K562 (cell line): ENCODE measurements around the gene KIAA2012. TPM values are rescaled to one million over a fixed set of nuclear protein-coding genes. Genes with fewer than 3 reads are reported as not detected.

ENCODE experiments used
- ATAC-seq: fragments of 200-7000 bp; cut with Tn5 transposase; 3 replicates; pipeline ENCODE4 v1.9.1; 2020; ENCODE audit warnings: moderate library complexity
- BruUV-seq: library from RNA; stranded (reverse); fragments of 400-500 nt; replicated peaks from 2 replicates; lab custom pipeline; 2021; lab: Mats Ljungman, UMichigan
- CTCF ChIA-PET: fragments of 300-600 bp; formaldehyde crosslinking; extraction: SDS; loops from one replicate; lab custom pipeline; 2021; ENCODE audit warnings: low intra/inter-chr PET ratio; lab: Yijun Ruan, JAX
- POLR2A ChIA-PET: fragments of 300-600, 350-650 bp; sonication (Branson Sonifier 250); formaldehyde crosslinking; extraction: SDS; loops from one replicate; lab custom pipeline; 2021; ENCODE audit warnings: antibody characterized with exemption, inconsistent platforms; lab: Yijun Ruan, JAX
- DNase-seq, 4 experiments: peaks; one replicate each; pipeline versions ENCODE4 v3.0.0 to v3.0.0-alpha.2; 2011 to 2018; ENCODE audit warnings: low spot score in 3 of 4, mixed read lengths in 3 of 4; ENCODE audit errors: extremely low read depth in 1 of 4
- FAIRE-seq: peaks from 2 replicates; lab custom pipeline; 2011; peaks lifted over from hg19 to GRCh38; lab: Jason Lieb, UNC
- H2AFZ ChIP-seq: 2 replicates; pipeline ENCODE4 v1.6.0; 2011; ENCODE audit warnings: low read depth, low read length, control low read depth, inconsistent platforms
- H3K27ac ChIP-seq: fragments of 200-600 bp; 3 replicates; pipeline ENCODE4 v1.8.0; 2011; ENCODE audit warnings: low read depth, mild to moderate bottlenecking, control low read depth, inconsistent platforms, low read length, moderate library complexity, mixed read lengths; ENCODE audit errors: extremely low read depth
- H3K27me3 ChIP-seq, 2 experiments: fragments of 300-600 bp in 1 of 2; 2 replicates in 1 of 2; 3 replicates in 1 of 2; pipeline versions ENCODE4 v1.6.0 to v1.8.0; 2011; ENCODE audit warnings: inconsistent platforms in 2 of 2, low read length in 2 of 2, mild to moderate bottlenecking in 1 of 2, mixed read lengths in 1 of 2, moderate library complexity in 1 of 2; ENCODE audit not compliant: control insufficient read depth in 2 of 2, insufficient read depth in 2 of 2
- H3K36me3 ChIP-seq: fragments of 300-600 bp; 3 replicates; pipeline ENCODE4 v1.8.0; 2011; ENCODE audit warnings: mild to moderate bottlenecking, low read length, inconsistent platforms; ENCODE audit not compliant: control insufficient read depth, insufficient read depth
- H3K4me1 ChIP-seq, 2 experiments: fragments of 200-600 bp in 1 of 2; replicated peaks in 1 of 2; 2 replicates in 1 of 2; 3 replicates in 1 of 2; pipeline versions ENCODE4 v1.5.1 to v1.8.0; 2011; ENCODE audit warnings: inconsistent platforms in 2 of 2, low read length in 2 of 2, mild to moderate bottlenecking in 1 of 2, mixed read lengths in 1 of 2, moderate library complexity in 1 of 2; ENCODE audit not compliant: control insufficient read depth in 2 of 2, insufficient read depth in 2 of 2
- H3K4me2 ChIP-seq: 2 replicates; pipeline ENCODE4 v1.6.1; 2011; ENCODE audit warnings: low read length, control low read depth, inconsistent platforms, mixed read lengths; ENCODE audit not compliant: insufficient read depth
- H3K4me3 ChIP-seq: fragments of 200-600 bp; sonication (generic), shearing (Covaris generic); 2 replicates; pipeline ENCODE4 v1.5.1; 2016; ENCODE audit warnings: control low read depth, inconsistent platforms
- H3K79me2 ChIP-seq: fragments of 200-600 bp; 3 replicates; pipeline ENCODE4 v1.8.0; 2011; ENCODE audit warnings: low read length, inconsistent platforms; ENCODE audit not compliant: control insufficient read depth, insufficient read depth
- H3K9ac ChIP-seq, 2 experiments: 2 replicates each; pipeline versions ENCODE4 v1.6.0 to v1.6.1; 2011; ENCODE audit warnings: low read depth in 2 of 2, low read length in 2 of 2, control low read depth in 1 of 2, inconsistent platforms in 1 of 2, mild to moderate bottlenecking in 1 of 2, mixed read lengths in 1 of 2; ENCODE audit not compliant: insufficient read depth in 1 of 2
- H3K9me1 ChIP-seq: one replicate; pipeline ENCODE4 v1.6.0; 2011; ENCODE audit warnings: inconsistent platforms, mild to moderate bottlenecking, low read length, moderate library complexity; ENCODE audit not compliant: control insufficient read depth, insufficient read depth
- H3K9me3 ChIP-seq: replicated peaks from 2 replicates; pipeline ENCODE4 v1.5.1; 2011; ENCODE audit warnings: low read depth, low read length, inconsistent platforms; ENCODE audit not compliant: control insufficient read depth, insufficient read depth
- H4K20me1 ChIP-seq: replicated peaks from 2 replicates; pipeline ENCODE4 v1.6.1; 2011; ENCODE audit warnings: low read length, inconsistent platforms, mixed read lengths; ENCODE audit not compliant: control insufficient read depth, insufficient read depth
- CBX8 ChIP-seq: fragments of 200-600 bp; sonication (generic); IDR thresholded peaks from 2 replicates; pipeline ENCODE4 v1.6.1; 2012; ENCODE audit warnings: borderline replicate concordance, mixed run types, low read depth, mild to moderate bottlenecking, moderate library complexity, mixed read lengths, low read length, control low read depth, inconsistent platforms; ENCODE audit not compliant: poor library complexity, severe bottlenecking; ENCODE audit errors: extremely low read depth
- EZH2 ChIP-seq: IDR thresholded peaks from 2 replicates; pipeline ENCODE4 v1.6.1; 2012; ENCODE audit warnings: low read depth, mild to moderate bottlenecking, inconsistent platforms, low read length, borderline replicate concordance
- MYBL2 ChIP-seq, 2 experiments: fragments of 450-650 bp in 1 of 2; sonication (generic) in 1 of 2; formaldehyde crosslinking in 1 of 2; IDR thresholded peaks; 2 replicates each; pipeline versions ENCODE4 v1.6.1 to v1.8.1; 2017 to 2022; ENCODE audit warnings: borderline replicate concordance in 1 of 2, inconsistent platforms in 1 of 2, low read depth in 1 of 2, mild to moderate bottlenecking in 1 of 2, missing genetic modification reagents in 1 of 2, moderate library complexity in 1 of 2
- NELFE ChIP-seq: IDR thresholded peaks from 2 replicates; pipeline ENCODE4 v1.6.1; 2011; ENCODE audit warnings: mild to moderate bottlenecking; ENCODE audit not compliant: insufficient read depth, insufficient read length
- USF1 ChIP-seq: sonication (generic); formaldehyde crosslinking; IDR thresholded peaks from 2 replicates; pipeline ENCODE4 v1.9.0; 2022; ENCODE audit warnings: mild to moderate bottlenecking, missing genetic modification reagents
- XRCC5 ChIP-seq: fragments of 200-400 bp; formaldehyde crosslinking; IDR thresholded peaks from 2 replicates; pipeline ENCODE4 v1.6.1; 2017; ENCODE audit warnings: low read depth, mild to moderate bottlenecking, low read length
- ZNF24 ChIP-seq: fragments of 450-650 bp; IDR thresholded peaks from 2 replicates; pipeline ENCODE4 v1.6.1; 2016
- ZNF398 ChIP-seq: fragments of 250-450 bp; sonication (Bioruptor Pico); IDR thresholded peaks from 2 replicates; pipeline ENCODE4 v1.8.0; 2021; ENCODE audit warnings: moderate library complexity, mild to moderate bottlenecking, inconsistent platforms
- ZNF699 ChIP-seq: fragments of 250-450 bp; sonication (Bioruptor Pico); IDR thresholded peaks from 2 replicates; pipeline ENCODE4 v1.8.0; 2021; ENCODE audit warnings: mild to moderate bottlenecking, moderate library complexity; ENCODE audit not compliant: insufficient replicate concordance
- WGBS: fragments of 100-300 bp; shearing (Covaris generic); methylation state at CpG from one replicate; pipeline ENCODE4 v1.1.6; 2016; ENCODE audit warnings: low coverage, mixed read lengths; ENCODE audit not compliant: insufficient coverage; ENCODE audit errors: missing lambda C conversion rate; 5-methylcytosine and 5-hydroxymethylcytosine counted together
- in situ Hi-C: fragments of 300-500 bp; cut with MboI; formaldehyde crosslinking; loops from 4 replicates; pipeline ENCODE4 v1.15.0; 2018; ENCODE audit warnings: inconsistent platforms, mixed read lengths
- intact Hi-C: fragments of 100-400 bp; cut with micrococcal nuclease; formaldehyde crosslinking; loops from 2 replicates; pipeline ENCODE4 v1.14.2; 2022
- polyA plus RNA-seq, 8 experiments: library from polyadenylated mRNA; depleted of rRNA in 4 of 8; stranded (reverse) in 5 of 8; unstranded in 3 of 8; fragments of >200 nt; fragmentation: Nextera tagmentation in 2 of 8; fragmentation: Illumina TruSeq in 1 of 8; extraction: Ambion mirVana in 2 of 8; extraction: Trizol in 1 of 8; gene quantifications; 2 replicates each; pipeline versions ENCODE4 v1.2.1 to v1.2.3, GENCODE V29; 2011 to 2014; ENCODE audit warnings: inconsistent platforms in 1 of 8, missing spikeins in 1 of 8
- total RNA-seq, 7 experiments: library from RNA; depleted of rRNA in 6 of 7; stranded (reverse); fragments of >200 nt in 6 of 7; fragmentation: Illumina TruSeq in 2 of 7; extraction: Trizol in 2 of 7; gene quantifications; 2 replicates each; pipeline versions ENCODE4 v1.2.1 to v1.2.3, GENCODE V29; 2011 to 2021; ENCODE audit warnings: low replicate concordance in 1 of 7

KIAA2012 gene
- total and polyA plus RNA-seq, 9 of the 15 experiments (the other 6 are each of a cell fraction or from before 2014, with no cell fraction given) = not detected

- TF ChIP-seq ZNF398 (CRISPR knock-in tag) = no peak
- no peak for TF ChIP-seq NELFE
- no peak for TF ChIP-seq MYBL2 (IDR thresholded peaks at IDR 0.05; ENCODE audit: low read depth)
- no peak for TF ChIP-seq MYBL2 (CRISPR knock-in tag; IDR thresholded peaks at IDR 0.05; ENCODE audit: borderline replicate concordance)
- no peak for TF ChIP-seq EZH2
- TF ChIP-seq XRCC5 = no peak
- no peak for TF ChIP-seq CBX8
- TF ChIP-seq ZNF699 (CRISPR knock-in tag) = no peak
Observed at GRCh38 chr2:202114291-202114690, 41.2 kb downstream of the KIAA2012 start (continued).

- Histone ChIP-seq H3K27ac (no peak overlapping the region), H3K9ac (no peak overlapping the region), H3K9me1 (no peaks in the 10 kb centered on the region), H3K36me3 (no peaks in the 10 kb centered on the region), H3K4me1 (no peaks in the 10 kb centered on the region; a peak in 1 of 5 replicates), H3K27me3 (peaks cover 0 to 11% of the 10 kb centered on the region in 2 experiments; a peak in 3 of 5 replicates), H2AFZ (no peak overlapping the region), H3K79me2 (no peaks in the 10 kb centered on the region), H3K9me3 (no peaks in the 10 kb centered on the region), H3K4me2 (no peak overlapping the region), H4K20me1 (no peaks in the 10 kb centered on the region), H3K4me3 (no peak overlapping the region)
- CTCF ChIA-PET = no interaction called here
- TF ChIP-seq ZNF24 = 0 out of 2 replicates have a peak, but pooled peaks have one; percentile 17
- TF ChIP-seq USF1 (CRISPR knock-in tag) = no peak
- ATAC-seq (no peak), DNase-seq (no peak), FAIRE-seq (no peak)
- POLR2A ChIA-PET = no interaction called here
- BruUV-seq = no TSS peak
- 0% methylated on average over 1 of the region's 1 CpG for WGBS
- intact Hi-C loops (no loop called here), in situ Hi-C loops (no loop called here)
Observed at GRCh38 chr2:202114795-202115194, 41.7 kb downstream of the KIAA2012 start.
